NCI-H774 (cell line): ENCODE results near the gene IREB2.
"Not testable (repeated sequence)": the region's sequence is repeated elsewhere in the genome, so short reads cannot be mapped to it uniquely, and the experiment has no call there.

Source experiments
- DNase-seq: peaks from one replicate; lab custom pipeline; 2025; lab: John Stamatoyannopoulos, UW

IREB2 gene

GRCh38 chr15:78437762-78438618 lies at the start of gene IREB2:
Gene IREB2, plus strand, starts transcription at chr15:78438216. Its CDS starts 122 bp downstream, at chr15:78438338.
- DNase-seq: peak; percentile 97

- no peak for DNase-seq
Observed at GRCh38 chr15:78388865-78389264, 49.2 kb upstream of the IREB2 start.

GRCh38 chr15:78389322-78389721 lies 48.7 kb upstream of the IREB2 start:
- DNase-seq: no peak

- DNase-seq: no peak
Observed at GRCh38 chr15:78389738-78390137, 48.3 kb upstream of the IREB2 start.

- DNase-seq: no peak
Observed at GRCh38 chr15:78390242-78390641, 47.8 kb upstream of the IREB2 start.

- DNase-seq: no peak
Observed at GRCh38 chr15:78390826-78391225, 47.2 kb upstream of the IREB2 start.

GRCh38 chr15:78391781-78392180 lies 46.2 kb upstream of the IREB2 start:
- no peak for DNase-seq

GRCh38 chr15:78392430-78392829 lies 45.6 kb upstream of the IREB2 start:
- peak; percentile 81 for DNase-seq

GRCh38 chr15:78393137-78393536 lies 44.9 kb upstream of the IREB2 start:
- no peak for DNase-seq

GRCh38 chr15:78394026-78394425 lies 44.0 kb upstream of the IREB2 start:
- DNase-seq: no peak

- no peak for DNase-seq
Observed at GRCh38 chr15:78394981-78395616, 42.9 kb upstream of the IREB2 start.

- no peak for DNase-seq
Observed at GRCh38 chr15:78396186-78396814, 41.7 kb upstream of the IREB2 start.

GRCh38 chr15:78396976-78397375 lies 41.0 kb upstream of the IREB2 start:
- DNase-seq: no peak

GRCh38 chr15:78397382-78397781 lies 40.6 kb upstream of the IREB2 start:
- no peak for DNase-seq

- DNase-seq: no peak
Observed at GRCh38 chr15:78398076-78398825, 39.8 kb upstream of the IREB2 start.

GRCh38 chr15:78399091-78399490 lies 38.9 kb upstream of the IREB2 start:
- no peak for DNase-seq

- no peak for DNase-seq
Observed at GRCh38 chr15:78402061-78402610, 35.9 kb upstream of the IREB2 start.

- DNase-seq: no peak
Observed at GRCh38 chr15:78404125-78404524, 33.9 kb upstream of the IREB2 start.

GRCh38 chr15:78404796-78405195 lies 33.2 kb upstream of the IREB2 start:
- DNase-seq: not testable (repeated sequence)

- no peak for DNase-seq
Observed at GRCh38 chr15:78405336-78405924, 32.6 kb upstream of the IREB2 start.

- DNase-seq: no peak
Observed at GRCh38 chr15:78406016-78406585, 31.9 kb upstream of the IREB2 start.
